WERI-Rb-1 (cell line): ENCODE results near the gene LOC101059915.

Source experiments
- DNase-seq: peaks from one replicate; pipeline ENCODE4 v3.0.0-alpha.2; 2020
- H3K27ac ChIP-seq: fragments of 250-450 bp; sonication (Bioruptor Pico); 2 replicates; pipeline ENCODE4 v1.5.1; 2020; ENCODE audit warnings: mild to moderate bottlenecking, moderate library complexity
- H3K27me3 ChIP-seq: fragments of 250-450 bp; sonication (Bioruptor Pico); 2 replicates; pipeline ENCODE4 v1.5.1; 2021; ENCODE audit warnings: mild to moderate bottlenecking, low read depth, moderate library complexity; ENCODE audit not compliant: insufficient read depth, severe bottlenecking
- H3K36me3 ChIP-seq: fragments of 250-450 bp; sonication (Bioruptor Pico); 2 replicates; pipeline ENCODE4 v1.5.1; 2020; ENCODE audit warnings: mild to moderate bottlenecking, moderate library complexity
- H3K4me3 ChIP-seq: 2 replicates; pipeline ENCODE4 v1.5.1; 2011; ENCODE audit warnings: low read depth, mild to moderate bottlenecking, control low read depth, low read length
- H3K9me3 ChIP-seq: fragments of 250-450 bp; sonication (Bioruptor Pico); 2 replicates; pipeline ENCODE4 v1.5.1; 2021; ENCODE audit warnings: mild to moderate bottlenecking, moderate library complexity; ENCODE audit not compliant: severe bottlenecking
- TF ChIP-seq, protein P1 (sequence below): IDR thresholded peaks from 2 replicates; pipeline ENCODE4 v1.5.1; 2011; ENCODE audit warnings: low read depth, mild to moderate bottlenecking, control low read depth, inconsistent platforms, low read length

Gene LOC101059915

GRCh38 chrX:71625471-71625870 is 41.9 kb upstream of the LOC101059915 start:
- Histone ChIP-seq H3K27me3 (peaks cover 12% of the 10 kb centered on the region), H3K4me3 (no peak overlapping the region), H3K9me3 (no peaks in the 10 kb centered on the region), H3K27ac (no peak overlapping the region), H3K36me3 (no peaks in the 10 kb centered on the region)
- no peak for DNase-seq
- TF ChIP-seq, protein P1, sequence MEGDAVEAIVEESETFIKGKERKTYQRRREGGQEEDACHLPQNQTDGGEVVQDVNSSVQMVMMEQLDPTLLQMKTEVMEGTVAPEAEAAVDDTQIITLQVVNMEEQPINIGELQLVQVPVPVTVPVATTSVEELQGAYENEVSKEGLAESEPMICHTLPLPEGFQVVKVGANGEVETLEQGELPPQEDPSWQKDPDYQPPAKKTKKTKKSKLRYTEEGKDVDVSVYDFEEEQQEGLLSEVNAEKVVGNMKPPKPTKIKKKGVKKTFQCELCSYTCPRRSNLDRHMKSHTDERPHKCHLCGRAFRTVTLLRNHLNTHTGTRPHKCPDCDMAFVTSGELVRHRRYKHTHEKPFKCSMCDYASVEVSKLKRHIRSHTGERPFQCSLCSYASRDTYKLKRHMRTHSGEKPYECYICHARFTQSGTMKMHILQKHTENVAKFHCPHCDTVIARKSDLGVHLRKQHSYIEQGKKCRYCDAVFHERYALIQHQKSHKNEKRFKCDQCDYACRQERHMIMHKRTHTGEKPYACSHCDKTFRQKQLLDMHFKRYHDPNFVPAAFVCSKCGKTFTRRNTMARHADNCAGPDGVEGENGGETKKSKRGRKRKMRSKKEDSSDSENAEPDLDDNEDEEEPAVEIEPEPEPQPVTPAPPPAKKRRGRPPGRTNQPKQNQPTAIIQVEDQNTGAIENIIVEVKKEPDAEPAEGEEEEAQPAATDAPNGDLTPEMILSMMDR: no peak

- Histone ChIP-seq H3K4me3 (no peak overlapping the region), H3K27me3 (peaks cover 12% of the 10 kb centered on the region), H3K9me3 (no peaks in the 10 kb centered on the region), H3K27ac (no peak overlapping the region), H3K36me3 (no peaks in the 10 kb centered on the region)
- no peak for DNase-seq
- TF ChIP-seq, protein P1: no peak
These were observed 40.8 kb upstream of the LOC101059915 start for GRCh38 chrX:71626576-71626975.

GRCh38 chrX:71627588-71628404 is 39.5 kb upstream of the LOC101059915 start:
- no peak for DNase-seq
- H3K27me3 ChIP-seq: peaks cover 15% of the 10 kb centered on the region
- TF ChIP-seq, protein P1: no peak
- H3K9me3 ChIP-seq: no peaks in the 10 kb centered on the region
- no peaks in the 10 kb centered on the region for H3K36me3 ChIP-seq
- no peak overlapping the region for H3K4me3 ChIP-seq
- no peak overlapping the region for H3K27ac ChIP-seq

DNA sequence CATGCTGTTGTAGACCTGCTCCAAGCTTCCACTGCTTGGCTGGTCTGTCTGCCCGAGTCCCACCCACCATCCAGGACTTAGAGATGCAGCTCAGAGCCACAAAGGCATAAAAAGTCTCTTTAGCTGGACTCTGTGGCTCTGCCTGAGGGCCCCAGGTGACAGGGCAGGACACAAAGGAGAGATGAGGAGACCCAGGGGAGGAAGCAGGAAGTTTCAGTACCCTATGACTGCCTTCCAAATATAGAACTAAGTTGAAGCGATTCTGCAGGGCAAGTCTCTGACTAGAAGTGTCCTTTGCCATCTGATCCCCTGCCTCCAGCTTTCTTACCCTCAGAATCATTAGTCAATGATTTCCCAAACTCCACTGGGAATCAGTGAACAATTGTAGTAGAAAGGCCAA is 37.9 kb upstream of the LOC101059915 start:
- no peak for DNase-seq
- H3K27ac ChIP-seq: no peak overlapping the region

GRCh38 chrX:71632923-71633657 is 34.3 kb upstream of the LOC101059915 start:
- no peak for DNase-seq
- Histone ChIP-seq H3K27me3 (peaks cover 8% of the 10 kb centered on the region), H3K27ac (no peak overlapping the region), H3K9me3 (no peaks in the 10 kb centered on the region), H3K4me3 (no peak overlapping the region), H3K36me3 (no peaks in the 10 kb centered on the region)
- TF ChIP-seq, protein P1: no peak

More for the DNA sequence above, 37.9 kb upstream of the LOC101059915 start:
- Histone ChIP-seq H3K27me3 (peaks cover 14% of the 10 kb centered on the region), H3K4me3 (no peak overlapping the region), H3K9me3 (no peaks in the 10 kb centered on the region), H3K36me3 (no peaks in the 10 kb centered on the region)
- TF ChIP-seq, protein P1: no peak
